ENCODE data around the gene PDIA2.
"Not testable (repeated sequence)": the region's sequence is repeated elsewhere in the genome, so short reads cannot be mapped to it uniquely, and the experiment has no call there.

PDIA2 gene

GRCh38 chr16:324451-325334, 41.7 kb downstream of the PDIA2 start:
- no peak for TF ChIP-seq CTCF (IDR thresholded peaks at IDR 0.05)
- Histone ChIP-seq H3K4me3 (no peak overlapping the region), H3K36me3 (peaks cover 0 to 12% (median 4%) of the 10 kb centered on the region in 3 donors), H3K27ac (no peak overlapping the region), H3K4me1 (peaks cover 0 to 31% (median 17%) of the 10 kb centered on the region in 4 donors), H3K27me3 (no peaks in the 10 kb centered on the region), H3K9me3 (no peaks in the 10 kb centered on the region)
- intact Hi-C loops (cut with DNase I; ENCODE audit: low total_unique reads): no loop called here
- DNase-seq: no peak

- no peak overlapping the region for H3K4me3 ChIP-seq
- no peak for TF ChIP-seq CTCF (IDR thresholded peaks at IDR 0.05)
- peaks cover 0 to 12% (median 4%) of the 10 kb centered on the region in 3 donors for H3K36me3 ChIP-seq
- no peaks in the 10 kb centered on the region for H3K27me3 ChIP-seq
- DNase-seq: no peak
- H3K27ac ChIP-seq: no peak overlapping the region
- H3K4me1 ChIP-seq: peaks cover 0 to 36% (median 17%) of the 10 kb centered on the region in 4 donors
- intact Hi-C loops (cut with DNase I; ENCODE audit: low total_unique reads): no loop called here
- no peaks in the 10 kb centered on the region for H3K9me3 ChIP-seq
Measured at GRCh38 chr16:325375-326145, 42.6 kb downstream of the PDIA2 start.

GRCh38 chr16:330741-331140, 47.8 kb downstream of the PDIA2 start:
- DNase-seq: no peak
- no peak overlapping the region for H3K27ac ChIP-seq
- intact Hi-C loops (cut with DNase I; ENCODE audit: low total_unique reads): no loop called here

GRCh38 chr16:331181-331814, 48.3 kb downstream of the PDIA2 start:
- H3K9me3 ChIP-seq; H3K4me3 ChIP-seq; intact Hi-C loops (cut with DNase I; ENCODE audit: low total_unique reads); DNase-seq; H3K27ac ChIP-seq; H3K36me3 ChIP-seq; H3K27me3 ChIP-seq: not testable (repeated sequence)
- peaks cover 0 to 23% (median 17%) of the 10 kb centered on the region in 4 donors for H3K4me1 ChIP-seq

More at GRCh38 chr16:330741-331140, 47.8 kb downstream of the PDIA2 start:
- TF ChIP-seq CTCF (IDR thresholded peaks at IDR 0.05): no peak
- no peaks in the 10 kb centered on the region for H3K27me3 ChIP-seq
- peaks cover 0 to 24% (median 17%) of the 10 kb centered on the region in 4 donors for H3K4me1 ChIP-seq
- no peak overlapping the region for H3K4me3 ChIP-seq
- no peaks in the 10 kb centered on the region for H3K9me3 ChIP-seq
- H3K36me3 ChIP-seq: no peaks in the 10 kb centered on the region

GRCh38 chr16:333406-334094, 50.6 kb downstream of the PDIA2 start:
- no peak overlapping the region for H3K27ac ChIP-seq
- no peaks in the 10 kb centered on the region for H3K9me3 ChIP-seq
- no peak for DNase-seq
- H3K4me3 ChIP-seq: no peak overlapping the region
- no peaks in the 10 kb centered on the region for H3K27me3 ChIP-seq
- peaks cover 0 to 10% (median 4%) of the 10 kb centered on the region in 4 donors for H3K4me1 ChIP-seq
- H3K36me3 ChIP-seq: no peaks in the 10 kb centered on the region
- TF ChIP-seq CTCF (IDR thresholded peaks at IDR 0.05): no peak
- intact Hi-C loops (cut with DNase I; ENCODE audit: low total_unique reads): no loop called here

GRCh38 chr16:334164-334832, 51.3 kb downstream of the PDIA2 start:
- H3K27me3 ChIP-seq; DNase-seq; H3K36me3 ChIP-seq; H3K4me1 ChIP-seq; intact Hi-C loops (cut with DNase I; ENCODE audit: low total_unique reads); H3K9me3 ChIP-seq; H3K27ac ChIP-seq; H3K4me3 ChIP-seq: not testable (repeated sequence)

- H3K4me3 ChIP-seq; H3K36me3 ChIP-seq; H3K27ac ChIP-seq; H3K4me1 ChIP-seq; H3K27me3 ChIP-seq; DNase-seq; H3K9me3 ChIP-seq; intact Hi-C loops (cut with DNase I; ENCODE audit: low total_unique reads): not testable (repeated sequence)
Measured at GRCh38 chr16:334861-335632, 52.1 kb downstream of the PDIA2 start.

Measured in tibial artery (tissue), 4 donors.